ENCODE data around the gene NHERF2.

- TF ChIP-seq HDAC2 (IDR thresholded peaks at IDR 0.05), result no peak
- no peak for TF ChIP-seq POLR2A (IDR thresholded peaks at IDR 0.05; ENCODE audit: low read length)
- TF ChIP-seq CTCF (IDR thresholded peaks at IDR 0.05), result no peak
- no peak for TF ChIP-seq NR3C1 (IDR thresholded peaks at IDR 0.05)
- no peak for TF ChIP-seq FOSB (CRISPR knock-in tag; IDR thresholded peaks at IDR 0.05)
- no peak for TF ChIP-seq MAX (IDR thresholded peaks at IDR 0.05)
- no peak for TF ChIP-seq POLR2AphosphoS2 (conservative IDR thresholded peaks at IDR 0.05; ENCODE audit: low read length)
- TF ChIP-seq CHD2 (IDR thresholded peaks at IDR 0.05; ENCODE audit: low read length, partially characterized antibody), result no peak
- TF ChIP-seq MYC (IDR thresholded peaks at IDR 0.05; ENCODE audit: borderline replicate concordance, low read length), result no peak
- TF ChIP-seq CEBPB (IDR thresholded peaks at IDR 0.05), result no peak
Observed at GRCh38 chr16:1981398-1981836, 45.3 kb upstream of the NHERF2 start, which contains the start of gene NOXO1.
